T-helper 2 cell (primary cell): Measurements from ENCODE around the gene C11orf42.
"Not testable (repeated sequence)": the region's sequence is repeated elsewhere in the genome, so short reads cannot be mapped to it uniquely, and the experiment has no call there.

ENCODE experiments used
- DNase-seq, 5 experiments: peaks; one replicate each; pipeline versions ENCODE4 v3.0.0 to v3.0.0-alpha.2; 2012 to 2022

Gene C11orf42

GRCh38 chr11:6224421-6224820 is 19.1 kb downstream of the C11orf42 start:
- DNase-seq, result no peak

- no peak for DNase-seq
These were observed 19.7 kb downstream of the C11orf42 start for GRCh38 chr11:6225024-6225423.

GRCh38 chr11:6225896-6226295 is 20.5 kb downstream of the C11orf42 start:
- no peak for DNase-seq

GRCh38 chr11:6228520-6228919 is 23.2 kb downstream of the C11orf42 start:
- no peak for DNase-seq

- peak in 2 of 5 experiments; percentile 31 to 53 for DNase-seq
These were observed 24.6 kb downstream of the C11orf42 start for GRCh38 chr11:6229911-6230310.

GRCh38 chr11:6232899-6233298 is 27.5 kb downstream of the C11orf42 start:
- no peak for DNase-seq

- no peak for DNase-seq
These were observed 28.6 kb downstream of the C11orf42 start for GRCh38 chr11:6233984-6234386.

GRCh38 chr11:6234387-6235107 is 29.2 kb downstream of the C11orf42 start, which contains the start of gene FHIP1B:
FHIP1B (minus strand) TSS chr11:6234636; CDS start chr11:6224516, 10,120 bp downstream.
- peak; percentile 95 to 100 (median 99) for DNase-seq

GRCh38 chr11:6237266-6237665 is 31.9 kb downstream of the C11orf42 start:
- DNase-seq, result no peak

GRCh38 chr11:6237761-6238302 is 32.5 kb downstream of the C11orf42 start:
- no peak for DNase-seq

- no peak for DNase-seq
These were observed 33.5 kb downstream of the C11orf42 start, which contains the start of gene CNGA4 for GRCh38 chr11:6238902-6239301. CNGA4 (plus strand) TSS chr11:6239089; CDS start chr11:6239207, 118 bp downstream.

- DNase-seq, result no peak
These were observed 34.8 kb downstream of the C11orf42 start for GRCh38 chr11:6240139-6240538.

- DNase-seq, result no peak
These were observed 35.4 kb downstream of the C11orf42 start for GRCh38 chr11:6240781-6241180.

- no peak for DNase-seq
These were observed 36.0 kb downstream of the C11orf42 start for GRCh38 chr11:6241316-6241715.

GRCh38 chr11:6245536-6245935 is 40.2 kb downstream of the C11orf42 start:
- DNase-seq, result no peak

- DNase-seq, result no peak
These were observed 42.9 kb downstream of the C11orf42 start for GRCh38 chr11:6248248-6248647.

- DNase-seq, result not testable (repeated sequence)
These were observed 43.5 kb downstream of the C11orf42 start for GRCh38 chr11:6248897-6249296.

- DNase-seq, result no peak
These were observed 44.6 kb downstream of the C11orf42 start for GRCh38 chr11:6249770-6250555.

GRCh38 chr11:6251120-6251733 is 45.9 kb downstream of the C11orf42 start:
- peak in 3 of 5 experiments; percentile 30 to 49 (median 34) for DNase-seq

- DNase-seq, result no peak
These were observed 46.7 kb downstream of the C11orf42 start for GRCh38 chr11:6251990-6252473.

- DNase-seq, result peak in 1 of 5 experiments; percentile 57
These were observed 47.8 kb downstream of the C11orf42 start for GRCh38 chr11:6253197-6253596.

GRCh38 chr11:6258141-6258540 is 52.8 kb downstream of the C11orf42 start:
- DNase-seq, result no peak

GRCh38 chr11:6258571-6259081 is 53.3 kb downstream of the C11orf42 start:
- DNase-seq, result no peak
